Measurements from ENCODE around the gene MYLK4. TPM values are rescaled to one million over a fixed set of nuclear protein-coding genes. Genes with fewer than 3 reads are reported as not detected.

Gene MYLK4
- total RNA-seq, 4 donors from 2014 or later: 0.41 to 0.79 (median 0.67) TPM

DNA sequence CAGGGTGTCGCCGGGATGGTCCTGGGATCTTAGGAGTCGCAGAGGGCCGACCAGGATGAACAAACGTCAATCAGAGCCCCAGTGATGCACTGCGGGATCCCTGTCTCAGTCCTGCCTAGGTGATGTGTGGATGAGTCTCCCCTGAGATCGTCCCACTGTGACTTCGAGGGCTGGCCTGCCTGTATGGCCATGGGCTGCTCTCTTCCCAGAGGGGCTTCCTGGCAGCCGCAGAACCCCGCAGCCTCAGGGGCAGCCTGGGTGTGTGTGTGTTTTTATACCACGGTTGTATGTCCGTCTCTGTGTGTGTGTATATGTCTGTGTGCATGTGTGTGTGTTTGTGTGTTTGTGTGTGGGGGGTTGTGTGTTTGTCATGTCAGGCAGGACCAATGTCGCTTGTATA is 111.6 kb downstream of the MYLK4 start:
- no peak for DNase-seq
- Histone ChIP-seq H3K27ac (no peak overlapping the region), H3K4me1 (peaks cover 0 to 8% (median 6%) of the 10 kb centered on the region in 4 donors), H3K4me3 (no peak overlapping the region), H3K27me3 (peaks cover 4% of the 10 kb centered on the region), H3K9me3 (no peaks in the 10 kb centered on the region), H3K36me3 (no peaks in the 10 kb centered on the region)
- intact Hi-C loops (cut with DNase I; ENCODE audit: low total_unique reads) (loop anchor here (5.0 kb wide), 1 partner anchor 1037 kb away; no protein-coding TSS in a partner anchor), in situ Hi-C loops (cut with MboI; ENCODE audit: low pct_ligation_motif_present in 1 of 4, low pct_unique_long_range_greater_than_20kb in 1 of 4, low sequenced_read_pairs in 3 of 4) (loop anchor here (10.0 to 25.0 kb wide), 4 partner anchors 277 to 1052 kb away; no protein-coding TSS in a partner anchor)
- WGBS, 2 donors (ENCODE audit: low coverage in 1 of 2): 87% methylated on average over 12 of the region's 13 CpGs; no CpG with 5 or more reads in 1 of the 2 donors
- TF ChIP-seq EP300 (IDR thresholded peaks at IDR 0.05; ENCODE audit: low read depth): no peak
- no peak for TF ChIP-seq POLR2AphosphoS5 (IDR thresholded peaks at IDR 0.05)
- TF ChIP-seq, protein P1, sequence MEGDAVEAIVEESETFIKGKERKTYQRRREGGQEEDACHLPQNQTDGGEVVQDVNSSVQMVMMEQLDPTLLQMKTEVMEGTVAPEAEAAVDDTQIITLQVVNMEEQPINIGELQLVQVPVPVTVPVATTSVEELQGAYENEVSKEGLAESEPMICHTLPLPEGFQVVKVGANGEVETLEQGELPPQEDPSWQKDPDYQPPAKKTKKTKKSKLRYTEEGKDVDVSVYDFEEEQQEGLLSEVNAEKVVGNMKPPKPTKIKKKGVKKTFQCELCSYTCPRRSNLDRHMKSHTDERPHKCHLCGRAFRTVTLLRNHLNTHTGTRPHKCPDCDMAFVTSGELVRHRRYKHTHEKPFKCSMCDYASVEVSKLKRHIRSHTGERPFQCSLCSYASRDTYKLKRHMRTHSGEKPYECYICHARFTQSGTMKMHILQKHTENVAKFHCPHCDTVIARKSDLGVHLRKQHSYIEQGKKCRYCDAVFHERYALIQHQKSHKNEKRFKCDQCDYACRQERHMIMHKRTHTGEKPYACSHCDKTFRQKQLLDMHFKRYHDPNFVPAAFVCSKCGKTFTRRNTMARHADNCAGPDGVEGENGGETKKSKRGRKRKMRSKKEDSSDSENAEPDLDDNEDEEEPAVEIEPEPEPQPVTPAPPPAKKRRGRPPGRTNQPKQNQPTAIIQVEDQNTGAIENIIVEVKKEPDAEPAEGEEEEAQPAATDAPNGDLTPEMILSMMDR (IDR thresholded peaks at IDR 0.05): no peak
- TF ChIP-seq POLR2A (IDR thresholded peaks at IDR 0.05): no peak

DNA sequence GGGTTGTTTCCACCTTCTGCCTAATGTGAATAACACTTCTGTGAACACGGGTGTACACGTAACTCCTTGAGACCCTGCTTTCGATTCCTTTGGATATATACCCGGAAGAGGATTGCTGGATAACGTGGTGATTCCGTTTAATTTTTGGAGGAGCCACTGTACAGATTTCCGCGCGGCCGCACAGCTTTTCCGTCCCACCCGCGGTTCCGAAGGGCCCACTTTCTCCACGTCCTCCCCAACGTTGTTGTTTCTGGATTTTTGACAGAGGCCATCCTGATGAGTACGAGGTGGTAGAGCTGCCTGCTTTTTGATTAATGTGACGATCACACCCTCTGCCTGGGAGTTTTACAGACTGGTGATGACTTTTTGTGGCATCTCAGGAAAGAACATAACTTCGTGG is 114.0 kb downstream of the MYLK4 start:
- Histone ChIP-seq H3K9me3 (no peaks in the 10 kb centered on the region), H3K27me3 (no peaks in the 10 kb centered on the region), H3K4me1 (peaks cover 0 to 13% (median 7%) of the 10 kb centered on the region in 4 donors), H3K27ac (no peak overlapping the region), H3K36me3 (no peaks in the 10 kb centered on the region), H3K4me3 (no peak overlapping the region)
- 90 to 94% methylated on average over 2 to 19 of the region's 19 CpGs for WGBS, 2 donors (ENCODE audit: low coverage in 1 of 2)
- TF ChIP-seq EP300 (IDR thresholded peaks at IDR 0.05; ENCODE audit: low read depth) (no peak), POLR2A (IDR thresholded peaks at IDR 0.05) (no peak), POLR2AphosphoS5 (IDR thresholded peaks at IDR 0.05) (no peak)
- TF ChIP-seq, protein P1 (IDR thresholded peaks at IDR 0.05): no peak
- DNase-seq: no peak
- intact Hi-C loops (cut with DNase I; ENCODE audit: low total_unique reads) (loop anchor here (5.0 kb wide), 1 partner anchor 1034 kb away; no protein-coding TSS in a partner anchor), in situ Hi-C loops (cut with MboI; ENCODE audit: low pct_ligation_motif_present in 1 of 4, low pct_unique_long_range_greater_than_20kb in 1 of 4, low sequenced_read_pairs in 3 of 4) (loop anchor here (10.0 to 25.0 kb wide), 4 partner anchors 274 to 1049 kb away; no protein-coding TSS in a partner anchor)

DNA sequence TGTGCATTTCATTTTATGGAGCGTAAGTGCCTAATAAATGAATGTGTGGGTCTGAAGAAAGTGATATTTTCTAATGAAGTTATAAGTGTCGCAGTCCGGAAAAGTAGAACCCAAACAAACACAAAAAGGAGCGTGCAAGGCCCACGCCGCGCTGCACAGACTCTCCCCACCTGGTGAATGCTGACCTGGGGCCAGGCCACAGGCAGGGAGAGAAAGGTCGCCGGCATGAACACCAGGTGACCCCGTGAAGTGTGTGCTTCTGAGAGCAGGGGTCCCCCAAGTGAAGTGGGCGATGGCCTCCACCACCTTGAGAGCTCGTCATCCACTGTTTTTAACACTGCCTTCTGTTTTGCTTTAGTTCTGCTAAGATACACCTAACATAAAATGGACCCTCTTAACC is 114.8 kb downstream of the MYLK4 start:
- no peaks in the 10 kb centered on the region for H3K27me3 ChIP-seq
- TF ChIP-seq EP300 (IDR thresholded peaks at IDR 0.05; ENCODE audit: low read depth) (no peak), POLR2A (IDR thresholded peaks at IDR 0.05) (no peak), POLR2AphosphoS5 (IDR thresholded peaks at IDR 0.05) (no peak)
- TF ChIP-seq, protein P1 (IDR thresholded peaks at IDR 0.05): no peak
- no peaks in the 10 kb centered on the region for H3K36me3 ChIP-seq
- intact Hi-C loops (cut with DNase I; ENCODE audit: low total_unique reads) (loop anchor here (5.0 kb wide), 1 partner anchor 1034 kb away; no protein-coding TSS in a partner anchor), in situ Hi-C loops (cut with MboI; ENCODE audit: low pct_ligation_motif_present in 1 of 4, low pct_unique_long_range_greater_than_20kb in 1 of 4, low sequenced_read_pairs in 3 of 4) (loop anchor here (10.0 to 25.0 kb wide), 4 partner anchors 274 to 1049 kb away; no protein-coding TSS in a partner anchor)
- no peak overlapping the region for H3K27ac ChIP-seq
- H3K9me3 ChIP-seq: no peaks in the 10 kb centered on the region
- 94 to 97% methylated on average over 4 to 12 of the region's 12 CpGs for WGBS, 2 donors (ENCODE audit: low coverage in 1 of 2)
- peaks cover 0 to 13% (median 7%) of the 10 kb centered on the region in 4 donors for H3K4me1 ChIP-seq
- no peak overlapping the region for H3K4me3 ChIP-seq
- no peak for DNase-seq

DNA sequence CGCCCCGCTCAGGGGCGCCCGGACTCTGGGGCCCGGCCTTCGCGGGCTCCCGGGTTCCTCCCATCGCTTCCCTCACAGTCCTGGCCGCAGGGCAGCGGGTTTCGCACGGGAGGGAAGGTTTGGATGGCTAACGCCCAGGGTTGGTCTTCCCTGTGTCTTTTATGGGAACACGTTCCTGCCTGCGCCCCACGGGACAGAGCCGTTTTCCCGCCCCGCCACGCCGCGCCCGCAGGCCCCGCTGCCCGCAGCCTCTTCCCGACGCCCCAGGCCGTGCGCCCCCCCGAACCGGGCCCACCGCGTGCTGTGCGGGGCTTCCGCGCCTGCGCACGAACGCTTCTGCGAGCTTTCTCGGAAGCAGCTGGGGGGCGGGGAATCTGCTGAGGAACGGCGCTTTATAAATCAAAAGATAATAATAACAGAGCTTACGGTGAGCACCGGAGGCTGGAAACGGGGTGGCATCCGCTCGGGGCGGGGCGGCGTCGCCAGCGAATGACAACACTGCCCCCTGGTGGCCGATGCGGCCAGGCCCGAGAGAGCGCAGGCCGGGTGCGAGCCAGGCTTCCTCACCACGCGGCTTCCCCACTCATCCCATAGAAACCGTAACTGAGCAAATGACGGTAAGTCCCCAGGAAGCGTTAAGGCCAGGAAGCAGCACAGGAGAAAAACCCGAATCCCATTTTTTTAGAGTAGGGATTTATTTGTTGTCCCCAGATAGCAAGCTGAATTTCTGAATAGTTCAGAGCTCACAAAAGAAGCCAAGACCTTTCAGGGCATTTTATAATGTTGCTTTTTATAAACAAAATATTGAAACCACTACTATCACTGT is 116.4 kb downstream of the MYLK4 start:
- 0 to 7% methylated on average over 3 to 37 of the region's 67 CpGs for WGBS, 2 donors (ENCODE audit: low coverage in 1 of 2)

More for the DNA sequence above, 116.4 kb downstream of the MYLK4 start:
- Histone ChIP-seq H3K4me1 (peaks cover 0 to 13% (median 7%) of the 10 kb centered on the region in 4 donors), H3K27ac (peak overlapping the region; percentile 6 to 40 (median 25)), H3K27me3 (no peaks in the 10 kb centered on the region), H3K36me3 (no peaks in the 10 kb centered on the region), H3K9me3 (no peaks in the 10 kb centered on the region), H3K4me3 (peak overlapping the region; percentile 20 to 52 (median 32))
- in situ Hi-C loops (cut with MboI; ENCODE audit: low pct_ligation_motif_present in 1 of 4, low pct_unique_long_range_greater_than_20kb in 1 of 4, low sequenced_read_pairs in 3 of 4) (loop anchor here (10.0 to 25.0 kb wide), 4 partner anchors 272 to 1047 kb away; no protein-coding TSS in a partner anchor), intact Hi-C loops (cut with DNase I; ENCODE audit: low total_unique reads) (no loop called here)
- TF ChIP-seq, protein P1 (IDR thresholded peaks at IDR 0.05): peak; percentile 95 to 99 (median 97)
- TF ChIP-seq POLR2A (IDR thresholded peaks at IDR 0.05): no peak
- TF ChIP-seq EP300 (IDR thresholded peaks at IDR 0.05; ENCODE audit: low read depth): no peak
- peak in 1 of 3 donors; percentile 15 for TF ChIP-seq POLR2AphosphoS5 (IDR thresholded peaks at IDR 0.05)
- peak; percentile 82 for DNase-seq

All from transverse colon (tissue), 4 donors.